ENCODE measurements around the gene VPS16.

The VPS16 gene

GRCh38 chr20:2840138-2840966, at the start of gene VPS16, which contains the start of gene PCED1A:
Gene VPS16, plus strand, starts transcription at chr20:2840745. Its CDS starts 30 bp downstream, at chr20:2840775.
Gene PCED1A, minus strand, starts transcription at chr20:2840655. Its CDS starts 743 bp downstream, at chr20:2839912.
- peak; percentile 81 to 87 (median 83) for DNase-seq (ENCODE audit: low read depth in 2 of 3, low spot score in 1 of 3)

GRCh38 chr20:2793471-2793870, 47.1 kb upstream of the VPS16 start:
- DNase-seq (ENCODE audit: low read depth in 2 of 3, low spot score in 1 of 3), result no peak

- no peak for DNase-seq (ENCODE audit: low read depth in 2 of 3, low spot score in 1 of 3)
These were observed 46.3 kb upstream of the VPS16 start for GRCh38 chr20:2794202-2794748.

GRCh38 chr20:2794866-2795447, 45.6 kb upstream of the VPS16 start:
- DNase-seq (ENCODE audit: low read depth in 2 of 3, low spot score in 1 of 3), result no peak

GRCh38 chr20:2795451-2795850, 45.1 kb upstream of the VPS16 start:
- DNase-seq (ENCODE audit: low read depth in 2 of 3, low spot score in 1 of 3), result no peak

- no peak for DNase-seq (ENCODE audit: low read depth in 2 of 3, low spot score in 1 of 3)
These were observed 44.4 kb upstream of the VPS16 start for GRCh38 chr20:2796011-2796660.

- no peak for DNase-seq (ENCODE audit: low read depth in 2 of 3, low spot score in 1 of 3)
These were observed 43.2 kb upstream of the VPS16 start for GRCh38 chr20:2797136-2797983.

- no peak for DNase-seq (ENCODE audit: low read depth in 2 of 3, low spot score in 1 of 3)
These were observed 42.3 kb upstream of the VPS16 start for GRCh38 chr20:2798095-2798805.

- DNase-seq (ENCODE audit: low read depth in 2 of 3, low spot score in 1 of 3), result no peak
These were observed 41.7 kb upstream of the VPS16 start for GRCh38 chr20:2798814-2799213.

- DNase-seq (ENCODE audit: low read depth in 2 of 3, low spot score in 1 of 3), result no peak
These were observed 41.3 kb upstream of the VPS16 start for GRCh38 chr20:2799271-2799670.

- no peak for DNase-seq (ENCODE audit: low read depth in 2 of 3, low spot score in 1 of 3)
These were observed 40.6 kb upstream of the VPS16 start for GRCh38 chr20:2799688-2800520.

GRCh38 chr20:2800521-2801285, 39.8 kb upstream of the VPS16 start, which contains the start of gene CPXM1:
Gene CPXM1, minus strand, starts transcription at chr20:2800627. Its CDS starts 55 bp downstream, at chr20:2800572.
- DNase-seq (ENCODE audit: low read depth in 2 of 3, low spot score in 1 of 3), result no peak

GRCh38 chr20:2801286-2801728, 39.2 kb upstream of the VPS16 start:
- no peak for DNase-seq (ENCODE audit: low read depth in 2 of 3, low spot score in 1 of 3)

- DNase-seq (ENCODE audit: low read depth in 2 of 3, low spot score in 1 of 3), result no peak
These were observed 36.3 kb upstream of the VPS16 start for GRCh38 chr20:2804041-2804828.

GRCh38 chr20:2804852-2805688, 35.5 kb upstream of the VPS16 start:
- no peak for DNase-seq (ENCODE audit: low read depth in 2 of 3, low spot score in 1 of 3)

GRCh38 chr20:2805689-2806350, 34.7 kb upstream of the VPS16 start:
- DNase-seq (ENCODE audit: low read depth in 2 of 3, low spot score in 1 of 3), result no peak
